Middle frontal gyrus (tissue), 1 donor: ENCODE data around the gene GPR75.

ENCODE experiments used
- DNase-seq: peaks from one replicate; pipeline ENCODE4 v3.0.0-alpha.2; 2015; ENCODE audit warnings: low spot score; ENCODE audit errors: extremely low spot score

GPR75 gene

DNA sequence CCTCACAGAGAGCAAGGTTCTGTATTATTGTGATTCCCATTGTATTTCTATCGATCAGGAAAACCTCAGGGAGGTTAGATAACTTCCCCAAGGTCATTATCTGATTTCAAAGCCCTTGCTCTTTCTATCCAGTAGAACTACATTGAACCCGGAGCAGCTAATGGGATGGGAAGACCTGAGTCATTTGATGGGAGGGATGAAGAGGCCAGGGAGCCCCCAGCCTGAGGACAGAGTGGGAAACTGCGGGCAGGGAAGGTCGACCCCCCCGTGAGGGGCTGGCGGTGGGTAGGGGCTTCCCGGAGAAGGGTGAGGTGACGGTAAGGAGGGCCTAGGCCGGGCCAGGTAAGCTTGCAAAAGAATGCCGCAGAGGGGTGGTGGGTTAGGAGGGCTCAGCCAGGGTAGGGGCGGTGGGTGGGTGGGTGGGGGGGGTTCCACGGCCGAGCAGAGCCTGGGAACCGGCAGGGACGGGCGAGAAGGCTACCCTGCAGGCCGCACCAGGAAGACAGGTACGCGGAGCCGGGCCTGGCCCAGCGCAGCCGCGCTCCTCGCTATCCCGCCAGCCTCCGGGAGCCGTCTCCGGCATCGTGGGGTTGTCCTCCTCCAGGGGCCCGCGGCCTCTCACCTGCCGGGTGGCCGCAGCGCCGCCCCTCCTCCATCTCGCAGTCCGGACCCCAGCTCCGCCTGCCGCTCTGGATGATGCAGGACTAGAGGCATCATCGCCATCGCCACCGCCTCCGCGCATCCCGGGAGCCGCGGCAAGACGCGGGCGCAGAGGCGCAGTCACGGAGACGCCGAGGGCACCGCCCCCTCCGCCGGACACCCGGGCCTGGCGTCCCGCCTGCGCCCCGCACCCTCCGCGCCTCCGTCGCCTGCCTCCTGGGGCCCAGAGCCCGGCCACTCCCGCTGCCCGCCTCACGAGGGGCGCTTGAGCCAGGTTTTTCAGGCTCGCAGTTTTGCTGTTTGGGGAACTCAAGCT is at the start of gene GPR75:
Gene GPR75, minus strand, starts transcription at position 762 of the 976 bp plus-strand sequence. CDS start 5,211 bp downstream, outside the sequence.
- DNase-seq = peak; percentile 25

DNA sequence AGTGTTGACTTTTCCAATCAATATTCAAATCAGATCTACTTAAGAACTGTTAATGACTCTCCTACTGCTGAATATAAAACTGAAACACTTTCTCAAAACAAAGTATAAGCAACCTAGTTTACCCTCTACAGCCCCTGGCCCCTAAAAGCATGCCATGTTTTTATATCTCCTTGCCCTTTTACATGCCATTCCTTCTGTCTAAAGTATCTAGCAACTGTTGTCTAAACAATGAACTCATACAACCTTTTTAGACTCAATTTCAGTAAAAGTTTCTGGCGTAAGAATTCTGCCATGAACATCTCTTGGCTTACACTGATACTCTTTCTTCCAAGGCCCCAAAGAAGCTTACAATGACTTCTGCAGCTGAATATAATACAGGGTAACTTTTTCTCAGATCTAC is 47.8 kb upstream of the GPR75 start:
- DNase-seq = no peak

DNA sequence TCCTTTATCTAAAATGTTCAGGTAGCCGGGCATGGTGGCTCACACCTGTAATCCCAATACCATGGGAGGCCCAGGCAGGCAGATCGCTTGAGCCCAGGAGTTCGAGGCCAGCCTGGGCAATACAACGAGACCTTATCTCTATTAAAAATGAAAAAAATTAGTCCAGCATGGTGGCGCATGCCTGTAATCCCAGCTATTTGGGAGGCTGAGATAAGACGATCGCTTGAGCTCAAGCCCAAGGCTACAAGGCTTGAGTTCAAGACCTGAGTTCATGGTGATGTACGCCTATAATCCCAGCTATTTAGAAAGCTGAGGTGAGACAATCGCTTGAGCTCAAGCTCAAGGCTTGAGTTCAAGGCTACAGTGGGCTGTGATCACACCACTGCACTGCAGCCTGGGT is 45.6 kb upstream of the GPR75 start:
- no peak for DNase-seq

DNA sequence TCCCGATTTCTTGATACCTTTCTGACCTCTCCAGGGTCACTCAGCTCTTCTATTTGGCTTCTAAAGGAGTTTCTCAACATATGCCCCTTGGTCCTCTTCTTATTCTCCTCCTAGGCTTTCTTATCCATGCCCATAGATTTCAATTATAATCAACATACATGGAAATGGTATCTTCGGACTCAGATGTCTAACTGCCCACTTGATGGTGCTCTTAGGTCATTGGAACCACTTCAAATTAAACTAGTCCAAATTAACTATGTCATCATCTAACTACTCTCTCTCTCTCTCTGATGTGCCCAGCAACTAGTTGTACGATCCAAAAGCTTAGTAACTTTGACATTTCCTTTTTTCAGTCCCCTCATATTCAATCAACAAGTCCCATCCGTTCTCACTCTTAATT is 43.2 kb upstream of the GPR75 start:
- no peak for DNase-seq

DNA sequence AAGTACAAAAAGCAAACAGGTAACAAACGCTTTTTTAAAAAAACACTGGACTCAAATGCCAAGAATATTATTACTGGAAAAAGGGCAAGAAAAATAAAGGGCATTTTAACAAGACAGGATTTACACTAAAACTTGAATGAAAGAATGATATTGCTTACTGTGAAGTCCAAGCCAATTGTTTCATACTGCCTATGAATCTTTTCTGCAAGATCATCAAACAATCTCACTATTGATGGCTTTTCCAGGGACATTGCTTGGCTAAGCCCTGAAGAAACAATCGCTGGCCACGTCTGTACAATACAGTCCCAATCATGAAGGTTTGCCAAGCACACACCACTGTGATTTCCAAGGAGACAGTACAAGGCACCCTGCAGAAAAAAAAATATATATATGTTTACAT is 41.4 kb upstream of the GPR75 start:
- no peak for DNase-seq

DNA sequence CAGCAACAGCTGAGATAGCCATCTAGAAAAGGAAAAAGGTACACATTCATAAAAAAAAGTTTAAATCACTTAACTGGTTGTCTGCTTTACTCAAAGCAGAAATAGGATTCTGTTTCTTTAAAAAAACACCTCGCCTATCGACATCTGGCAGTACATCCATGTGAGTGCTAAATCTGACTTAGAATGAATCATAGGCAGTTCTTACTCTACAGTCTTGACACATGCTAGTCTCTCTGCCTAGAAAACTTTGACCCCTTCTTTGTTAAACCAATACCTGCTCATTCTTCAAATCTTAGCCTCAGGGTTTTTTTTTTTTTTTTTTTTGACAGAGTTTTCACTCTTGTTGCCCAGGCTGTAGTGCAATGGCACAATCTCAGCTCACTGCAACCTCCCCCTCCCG is 37.1 kb upstream of the GPR75 start:
- no peak for DNase-seq

DNA sequence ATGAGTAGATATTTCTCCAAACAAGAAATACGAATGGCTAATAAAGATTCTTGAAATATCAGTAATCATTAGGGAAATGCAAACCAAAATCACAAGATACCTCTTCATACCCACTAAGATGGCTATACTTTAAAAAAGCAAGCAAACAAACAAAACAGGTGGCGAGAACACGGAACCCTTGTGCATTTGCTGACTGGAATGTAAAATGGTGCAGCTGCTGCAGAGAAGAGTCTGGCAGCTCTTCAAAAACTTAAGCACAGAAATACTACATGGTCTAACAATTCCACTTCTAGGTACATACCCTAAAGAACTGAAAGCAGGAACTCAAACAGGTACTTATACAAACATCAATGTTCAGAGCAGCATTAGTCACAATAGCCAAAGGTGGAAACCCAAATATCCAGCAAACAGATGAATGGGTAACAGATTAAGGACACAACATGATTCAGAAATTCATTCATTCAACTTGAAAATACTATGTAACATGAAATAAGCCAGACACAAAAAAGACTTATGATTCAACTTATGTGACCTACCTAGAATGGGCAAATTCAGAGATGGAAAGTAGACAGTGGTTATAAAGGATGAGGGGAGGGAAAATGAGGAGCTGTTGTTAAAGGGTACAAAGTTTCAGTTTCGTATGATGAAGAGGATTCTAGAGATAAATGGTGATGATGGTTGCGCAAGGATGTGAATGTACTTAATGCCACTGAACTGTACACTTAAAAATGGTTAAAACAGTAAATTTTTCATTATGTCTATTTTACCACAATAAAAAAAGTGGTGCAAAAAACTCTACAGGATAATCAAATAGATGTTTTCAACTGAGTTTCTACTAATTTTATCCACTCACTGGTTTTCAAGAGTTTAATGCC is 26.9 kb upstream of the GPR75 start:
- DNase-seq = no peak

DNA sequence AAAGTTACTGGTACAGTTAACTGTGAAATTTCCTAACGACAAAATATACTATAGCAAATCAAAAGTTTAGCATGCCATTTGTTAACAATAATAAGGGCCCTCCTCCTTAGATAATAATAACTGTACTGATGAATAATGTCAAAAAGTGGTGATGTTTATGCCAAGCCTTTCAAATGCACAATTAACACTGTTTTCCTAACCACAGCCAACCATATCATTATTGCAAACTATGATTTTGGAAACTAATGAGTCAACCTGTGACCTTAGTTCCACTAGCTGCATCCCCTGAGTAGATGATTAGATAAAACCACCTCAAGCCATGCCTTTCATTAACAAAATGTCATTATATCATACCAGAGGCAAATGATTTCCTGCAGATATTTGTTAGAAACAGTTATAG is 25.1 kb upstream of the GPR75 start:
- no peak for DNase-seq

DNA sequence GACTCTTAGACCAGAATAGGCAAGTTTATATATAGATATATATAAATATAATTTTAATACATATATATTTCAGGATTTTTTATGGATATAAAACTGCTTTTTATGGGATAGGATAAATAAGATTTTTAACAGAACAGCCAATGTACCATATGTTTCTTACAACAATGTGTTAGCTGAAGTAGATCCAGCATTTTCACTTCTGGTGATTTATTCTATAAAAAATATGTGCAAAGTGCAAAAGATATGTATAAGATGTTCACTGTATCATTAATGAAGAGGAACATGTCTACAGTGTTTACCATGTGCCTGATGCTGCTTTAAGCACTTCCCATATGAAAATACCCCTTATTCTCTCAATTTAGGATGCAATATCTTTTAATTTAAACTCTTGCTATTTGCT is 22.2 kb upstream of the GPR75 start:
- DNase-seq = no peak

DNA sequence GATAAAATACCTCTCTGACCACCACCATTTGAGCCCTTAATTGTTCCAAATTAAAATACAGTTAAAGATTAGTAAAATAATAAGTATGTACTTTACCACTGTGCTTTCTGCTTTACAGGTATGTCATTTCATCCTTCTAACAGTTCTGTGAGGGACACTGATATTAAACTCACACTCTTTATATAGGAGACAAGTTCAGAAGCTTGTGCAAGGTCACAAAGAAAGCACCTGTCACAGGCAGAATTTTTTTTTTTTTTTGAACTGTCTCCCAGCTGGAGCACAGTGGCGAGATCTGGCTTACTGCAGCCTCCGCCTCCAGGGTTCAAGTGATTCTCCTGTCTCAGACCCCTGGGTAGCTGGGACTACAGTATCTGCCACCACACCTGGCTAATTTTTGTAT is 21.6 kb upstream of the GPR75 start:
- no peak for DNase-seq

DNA sequence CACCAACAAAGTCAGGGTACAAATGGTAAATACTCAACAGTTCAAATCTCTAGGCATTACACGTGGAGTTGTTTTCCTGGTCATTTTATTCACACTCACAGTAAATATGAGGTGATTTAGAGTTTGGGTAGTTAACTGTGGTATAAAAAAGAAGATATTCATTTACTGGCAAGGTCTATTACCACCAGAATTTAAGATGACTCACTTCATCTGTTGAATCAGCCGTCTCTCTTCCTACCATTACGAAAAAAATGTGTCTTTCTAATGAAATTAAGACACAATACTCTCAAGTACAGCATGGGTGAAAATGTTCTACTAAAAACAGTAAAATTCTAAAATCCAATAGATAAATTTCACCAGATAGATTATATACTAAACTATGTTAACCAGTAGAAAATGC is 21.0 kb upstream of the GPR75 start:
- no peak for DNase-seq

DNA sequence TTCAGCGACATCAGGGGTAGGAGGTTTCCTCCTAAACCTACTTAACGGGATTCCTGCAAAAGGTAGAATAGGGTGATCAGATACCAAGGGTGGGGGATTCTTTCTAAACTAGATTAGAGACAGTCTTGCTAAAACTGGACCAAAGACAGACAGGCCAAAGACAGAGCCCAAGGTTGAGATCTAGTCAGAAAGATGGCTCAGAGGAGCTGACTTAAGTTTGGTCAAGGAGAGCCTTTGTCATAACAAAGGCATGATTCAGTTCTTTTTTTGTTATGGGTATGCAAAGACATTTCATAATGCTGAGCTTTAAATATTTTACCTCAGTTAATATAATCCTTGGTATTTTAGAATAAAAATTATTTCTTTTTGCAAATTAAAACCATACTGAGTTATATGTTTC is 17.8 kb upstream of the GPR75 start:
- no peak for DNase-seq

DNA sequence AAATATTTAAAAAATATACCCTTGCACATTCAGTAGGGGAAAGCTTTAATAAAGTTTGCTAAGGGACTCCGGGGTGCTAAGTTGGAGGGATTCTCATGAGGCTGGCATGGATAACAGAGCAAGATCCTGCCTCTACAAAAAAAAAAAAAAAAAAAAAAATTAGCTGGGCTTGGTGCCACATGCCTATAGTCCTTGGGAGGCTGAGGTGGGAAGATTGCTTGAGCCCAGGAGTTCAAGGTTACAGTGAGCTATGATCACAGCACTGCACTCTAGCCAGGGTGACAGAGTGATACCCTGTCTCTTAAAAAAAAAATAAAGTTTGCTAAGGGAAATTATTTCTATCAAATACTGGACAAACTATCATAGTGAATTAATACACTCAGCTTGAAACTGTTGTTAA is 17.3 kb upstream of the GPR75 start:
- DNase-seq = no peak

DNA sequence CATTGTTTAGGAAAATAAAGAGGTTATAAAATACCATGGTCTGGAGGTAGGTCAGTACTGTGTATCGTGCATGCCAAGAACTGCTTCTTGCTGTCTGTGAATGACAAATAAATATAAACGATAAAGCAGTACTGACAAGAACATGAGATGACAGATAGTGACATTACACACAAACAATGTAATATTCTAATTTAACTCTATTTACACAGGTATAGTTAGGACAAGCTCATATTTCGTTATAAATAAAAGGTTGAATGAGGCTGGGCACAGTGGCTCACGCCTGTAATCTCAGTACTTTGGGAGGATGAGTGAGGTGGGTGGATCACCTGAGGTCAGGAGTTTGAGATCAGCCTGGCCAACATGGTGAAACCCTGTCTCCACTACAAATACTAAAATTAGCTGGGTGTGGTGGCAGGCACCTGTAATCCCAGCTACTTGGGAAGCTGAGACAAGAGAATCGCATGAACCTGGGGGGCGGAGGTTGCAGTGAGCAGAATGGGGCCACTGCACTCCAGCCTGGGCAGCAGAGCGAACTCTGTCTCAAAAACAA is 14.7 kb upstream of the GPR75 start:
- DNase-seq = no peak

DNA sequence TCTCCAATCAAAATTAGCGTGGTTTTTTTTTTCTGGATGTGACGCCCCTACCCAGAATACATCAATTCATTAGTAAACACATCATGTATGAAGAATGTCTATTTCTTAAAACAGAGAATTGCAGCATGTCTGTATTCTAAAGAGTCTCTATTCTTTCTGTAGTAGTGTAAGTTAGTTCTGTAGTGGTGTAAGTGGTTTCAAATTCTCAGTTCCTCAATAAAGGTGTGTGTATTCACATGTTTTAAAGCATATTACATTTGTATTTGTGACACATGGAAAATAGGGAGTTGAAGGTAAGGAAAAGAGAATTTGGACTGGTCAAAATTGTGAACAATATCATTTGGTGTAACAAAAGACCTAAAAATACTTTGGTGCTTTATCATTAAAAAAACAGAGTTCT is 8.0 kb upstream of the GPR75 start:
- no peak for DNase-seq

DNA sequence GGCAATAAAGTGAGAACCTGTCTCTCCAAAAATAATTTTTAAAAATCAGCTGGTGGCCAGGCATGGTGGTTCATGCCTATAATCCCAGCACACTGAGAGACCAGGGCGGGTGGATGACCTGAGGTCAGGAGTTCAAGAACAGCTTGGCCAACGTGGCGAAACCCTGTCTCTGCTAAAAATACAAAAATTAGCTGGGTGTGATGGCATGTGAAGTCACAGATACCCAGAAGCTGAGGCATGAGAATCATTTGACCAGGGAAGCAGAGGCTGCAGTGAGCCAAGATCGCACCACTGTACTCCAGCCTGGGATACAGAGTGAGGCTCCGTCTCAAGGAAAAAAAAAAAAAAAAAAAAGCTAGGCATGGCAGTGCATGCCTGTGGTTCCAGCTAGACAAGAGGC is 7.4 kb upstream of the GPR75 start:
- no peak for DNase-seq

DNA sequence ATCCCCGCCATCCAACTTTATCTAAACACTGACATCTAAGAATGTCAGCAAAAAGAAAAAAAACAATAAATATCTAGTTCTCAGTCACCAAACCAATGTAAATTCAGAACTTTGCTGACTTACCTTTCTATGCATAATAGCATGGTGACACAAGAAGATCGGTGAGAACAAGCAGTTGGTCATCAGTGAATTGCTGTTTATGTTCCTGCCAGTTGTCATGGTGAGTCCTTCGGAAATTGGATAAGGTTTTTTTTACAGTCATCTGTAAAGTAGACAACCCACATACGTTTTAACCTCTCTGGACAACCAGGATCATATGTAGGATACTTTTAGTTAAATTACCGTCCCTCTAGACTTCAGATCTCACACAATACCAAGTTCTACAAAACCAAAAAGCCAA is 6.2 kb upstream of the GPR75 start:
- DNase-seq = no peak

DNA sequence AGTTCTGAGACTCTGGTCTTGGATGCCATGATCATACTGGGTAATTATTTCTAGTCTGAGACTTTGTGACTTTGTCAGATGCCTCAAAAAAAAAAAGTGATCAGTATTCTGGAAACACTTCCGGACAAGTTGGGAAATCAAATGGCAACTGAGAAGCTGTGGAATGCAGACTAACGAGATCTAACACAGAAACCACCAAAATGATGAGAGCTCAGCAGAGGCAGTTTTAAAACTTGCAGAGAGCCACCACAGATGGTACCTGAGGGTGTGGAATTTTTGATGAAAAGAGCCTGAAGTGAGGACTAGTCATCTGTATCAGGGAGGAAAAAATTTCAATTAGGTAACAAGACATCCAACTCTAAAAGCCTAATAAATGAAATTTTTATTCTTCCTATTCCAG is 5.5 kb upstream of the GPR75 start:
- no peak for DNase-seq

DNA sequence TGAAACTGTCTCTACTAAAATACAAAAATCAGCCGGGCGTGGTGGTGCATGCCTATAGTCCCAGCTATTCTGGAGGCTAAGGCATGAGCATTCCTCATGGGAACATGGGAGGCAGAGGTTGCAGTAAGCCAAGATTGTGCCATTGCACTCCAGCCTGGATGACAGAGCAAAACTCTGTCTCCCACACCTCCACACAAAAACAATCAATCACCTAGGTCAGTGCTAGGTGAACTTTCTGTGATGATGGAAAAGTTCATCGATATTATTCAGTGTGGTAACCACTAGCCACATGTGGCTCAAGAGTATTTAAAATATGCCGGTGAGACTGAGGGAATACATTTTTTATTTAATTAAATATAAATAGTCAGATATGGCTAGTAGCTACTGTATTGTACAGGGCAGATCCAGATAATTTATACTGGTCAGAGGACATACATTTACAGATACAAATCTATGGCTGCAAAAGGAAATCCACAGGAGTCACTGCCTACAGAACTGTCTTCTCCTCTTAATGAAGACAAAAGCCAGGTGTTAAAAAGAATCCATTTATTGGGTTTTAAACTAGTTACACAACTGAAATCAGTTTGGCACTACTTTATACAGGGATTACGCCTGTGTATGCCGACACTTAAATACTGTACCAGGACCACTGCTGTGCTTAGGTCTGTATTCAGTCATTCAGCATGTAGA is 3.9 kb upstream of the GPR75 start:
- no peak for DNase-seq

DNA sequence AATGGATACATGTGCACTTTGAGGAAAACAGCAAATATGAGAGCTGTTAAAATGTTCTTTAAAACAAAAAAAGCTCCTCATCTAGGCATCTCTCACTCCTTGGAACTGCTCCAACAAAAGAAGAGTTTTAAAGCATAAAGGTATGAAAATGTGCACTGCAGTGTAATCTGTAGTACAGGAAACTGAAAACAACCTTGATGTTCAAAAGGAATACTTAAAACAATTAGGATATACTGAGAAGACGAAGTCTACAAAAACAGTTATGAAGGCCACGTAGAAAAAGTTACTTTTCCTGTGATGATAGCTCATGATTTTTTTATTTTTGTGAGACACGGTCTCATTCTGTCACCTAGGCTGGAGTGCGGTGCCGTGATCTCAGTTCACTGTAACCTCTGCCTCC is 2.1 kb upstream of the GPR75 start:
- no peak for DNase-seq

DNA sequence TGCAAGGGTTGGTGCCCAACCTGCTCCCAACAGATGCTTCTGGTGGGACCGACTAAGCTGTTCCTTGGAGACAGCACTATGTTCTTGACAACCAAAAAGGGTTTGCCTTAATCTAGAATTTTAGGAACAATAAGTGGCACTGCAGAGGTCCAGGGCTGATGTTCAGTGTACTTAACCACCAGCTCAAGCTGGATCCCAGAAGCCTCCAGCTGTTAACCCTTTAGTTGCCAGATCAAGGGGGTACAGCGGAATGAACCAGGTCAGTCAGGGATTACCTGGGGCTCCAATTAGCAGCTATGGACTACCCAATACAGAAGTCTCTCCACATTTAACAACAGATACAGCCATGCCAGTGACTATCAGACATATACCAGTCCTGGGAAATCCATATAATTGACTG is 3.5 kb downstream of the GPR75 start:
- no peak for DNase-seq
